Hematopoietic multipotent progenitor cell treated with erythropoietin and hydrocortisone succinate and interleukin-3 and kit ligand, for 6 days (in vitro differentiated cells): ENCODE data around the gene APLP1.

ENCODE experiments used
- DNase-seq: peaks from one replicate; pipeline ENCODE4 v3.0.0-alpha.2; 2015

APLP1 gene

GRCh38 chr19:35853038-35853756 is 15.2 kb upstream of the APLP1 start:
- DNase-seq: no peak

- DNase-seq: no peak
Measured at GRCh38 chr19:35856546-35857149, 11.7 kb upstream of the APLP1 start, which contains the start of gene KIRREL2. TSS of gene KIRREL2 (plus strand) at chr19:35856911. CDS start at chr19:35857120, 209 bp downstream.

GRCh38 chr19:35858311-35858710 is 10.1 kb upstream of the APLP1 start:
- DNase-seq: no peak

GRCh38 chr19:35859414-35859813 is 9.0 kb upstream of the APLP1 start:
- DNase-seq: no peak

- no peak for DNase-seq
Measured at GRCh38 chr19:35860436-35860817, 7.9 kb upstream of the APLP1 start.

GRCh38 chr19:35860818-35861639 is 7.3 kb upstream of the APLP1 start:
- peak; percentile 35 for DNase-seq

GRCh38 chr19:35861640-35862160 is 6.7 kb upstream of the APLP1 start:
- no peak for DNase-seq

- no peak for DNase-seq
Measured at GRCh38 chr19:35862528-35862927, 5.8 kb upstream of the APLP1 start.

- DNase-seq: no peak
Measured at GRCh38 chr19:35863018-35863417, 5.4 kb upstream of the APLP1 start.

- DNase-seq: no peak
Measured at GRCh38 chr19:35868823-35869326, 501 bp downstream of the APLP1 start.

GRCh38 chr19:35869327-35870123 is 1.2 kb downstream of the APLP1 start:
- DNase-seq: peak; percentile 97

- peak; percentile 89 for DNase-seq
Measured at GRCh38 chr19:35870124-35870736, 1.9 kb downstream of the APLP1 start.

- DNase-seq: no peak
Measured at GRCh38 chr19:35870798-35871197, 2.4 kb downstream of the APLP1 start.

GRCh38 chr19:35871611-35872010 is 3.2 kb downstream of the APLP1 start:
- no peak for DNase-seq

- DNase-seq: peak; percentile 22
Measured at GRCh38 chr19:35872180-35872579, 3.8 kb downstream of the APLP1 start.

- DNase-seq: no peak
Measured at GRCh38 chr19:35874392-35874930, 6.1 kb downstream of the APLP1 start.

- no peak for DNase-seq
Measured at GRCh38 chr19:35879068-35879467, 10.7 kb downstream of the APLP1 start.

- DNase-seq: peak; percentile 95
Measured at GRCh38 chr19:35879770-35880317, 11.5 kb downstream of the APLP1 start.

- peak; percentile 81 for DNase-seq
Measured at GRCh38 chr19:35882114-35882832, 13.9 kb downstream of the APLP1 start.

GRCh38 chr19:35883882-35884281 is 15.5 kb downstream of the APLP1 start:
- no peak for DNase-seq
